Measurements from ENCODE around the gene RFX7.

Gene RFX7

GRCh38 chr15:56244038-56244810, 545 bp upstream of the RFX7 start:
- FAIRE-seq (no peak), DNase-seq (ENCODE audit: low spot score) (peak; percentile 75)

GRCh38 chr15:56242576-56243162, 1.0 kb downstream of the RFX7 start:
- DNase-seq (ENCODE audit: low spot score), result no peak
- FAIRE-seq, result no peak

GRCh38 chr15:56241374-56242105, 2.1 kb downstream of the RFX7 start:
- FAIRE-seq (no peak), DNase-seq (ENCODE audit: low spot score) (no peak)

- FAIRE-seq, result no peak
- DNase-seq (ENCODE audit: low spot score), result no peak
Observed at GRCh38 chr15:56240390-56240789, 3.3 kb downstream of the RFX7 start.

- DNase-seq (ENCODE audit: low spot score) (no peak), FAIRE-seq (no peak)
Observed at GRCh38 chr15:56236197-56236596, 7.5 kb downstream of the RFX7 start.

- FAIRE-seq, result no peak
- no peak for DNase-seq (ENCODE audit: low spot score)
Observed at GRCh38 chr15:56234804-56235203, 8.9 kb downstream of the RFX7 start.

GRCh38 chr15:56233549-56233948, 10.1 kb downstream of the RFX7 start:
- DNase-seq (ENCODE audit: low spot score), result no peak
- FAIRE-seq, result no peak

- FAIRE-seq, result no peak
- no peak for DNase-seq (ENCODE audit: low spot score)
Observed at GRCh38 chr15:56232058-56232457, 11.6 kb downstream of the RFX7 start.

- DNase-seq (ENCODE audit: low spot score), result no peak
- FAIRE-seq, result no peak
Observed at GRCh38 chr15:56228854-56229253, 14.8 kb downstream of the RFX7 start.

GRCh38 chr15:56228352-56228751, 15.3 kb downstream of the RFX7 start:
- no peak for DNase-seq (ENCODE audit: low spot score)
- FAIRE-seq, result no peak

GRCh38 chr15:56227780-56228179, 15.9 kb downstream of the RFX7 start:
- FAIRE-seq (no peak), DNase-seq (ENCODE audit: low spot score) (no peak)

- DNase-seq (ENCODE audit: low spot score) (no peak), FAIRE-seq (no peak)
Observed at GRCh38 chr15:56227306-56227705, 16.4 kb downstream of the RFX7 start.

- DNase-seq (ENCODE audit: low spot score), result no peak
- FAIRE-seq, result no peak
Observed at GRCh38 chr15:56225520-56225919, 18.2 kb downstream of the RFX7 start.

- DNase-seq (ENCODE audit: low spot score) (no peak), FAIRE-seq (no peak)
Observed at GRCh38 chr15:56222302-56222701, 21.4 kb downstream of the RFX7 start.

GRCh38 chr15:56217341-56217740, 26.3 kb downstream of the RFX7 start:
- FAIRE-seq, result no peak
- no peak for DNase-seq (ENCODE audit: low spot score)

GRCh38 chr15:56215769-56216168, 27.9 kb downstream of the RFX7 start:
- DNase-seq (ENCODE audit: low spot score) (no peak), FAIRE-seq (no peak)

GRCh38 chr15:56211960-56212550, 31.6 kb downstream of the RFX7 start:
- no peak for FAIRE-seq
- DNase-seq (ENCODE audit: low spot score), result no peak

GRCh38 chr15:56211064-56211463, 32.6 kb downstream of the RFX7 start:
- FAIRE-seq, result no peak
- no peak for DNase-seq (ENCODE audit: low spot score)

GRCh38 chr15:56208641-56209155, 35.0 kb downstream of the RFX7 start:
- FAIRE-seq, result no peak
- no peak for DNase-seq (ENCODE audit: low spot score)

- FAIRE-seq (no peak), DNase-seq (ENCODE audit: low spot score) (no peak)
Observed at GRCh38 chr15:56208185-56208584, 35.5 kb downstream of the RFX7 start.

- FAIRE-seq, result no peak
- no peak for DNase-seq (ENCODE audit: low spot score)
Observed at GRCh38 chr15:56207711-56208110, 36.0 kb downstream of the RFX7 start.

- DNase-seq (ENCODE audit: low spot score), result no peak
- no peak for FAIRE-seq
Observed at GRCh38 chr15:56207092-56207491, 36.6 kb downstream of the RFX7 start.

Measured in urothelium cell line (cell line).